DMS79 treated with DMSO at 0.1 percent for 48 hours (cell line): ENCODE results near the gene CUEDC2.

Experiments
- DNase-seq: peaks from one replicate; lab custom pipeline; 2025; lab: John Stamatoyannopoulos, UW

Gene CUEDC2

DNA sequence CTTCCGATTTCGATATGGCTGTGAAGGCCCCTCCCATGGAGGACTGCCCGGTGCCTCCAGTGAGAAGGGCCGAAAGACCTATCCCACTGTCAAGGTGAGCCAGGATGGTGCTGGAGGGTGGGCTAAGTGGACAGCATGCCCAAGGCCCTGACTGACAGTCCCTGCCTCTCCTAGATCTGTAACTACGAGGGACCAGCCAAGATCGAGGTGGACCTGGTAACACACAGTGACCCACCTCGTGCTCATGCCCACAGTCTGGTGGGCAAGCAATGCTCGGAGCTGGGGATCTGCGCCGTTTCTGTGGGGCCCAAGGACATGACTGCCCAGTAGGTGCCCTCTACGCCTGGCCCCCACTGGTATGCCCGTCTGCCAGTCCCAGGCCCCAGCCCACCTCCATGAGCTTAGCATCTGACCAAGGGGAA is 35.6 kb downstream of the CUEDC2 start:
- DNase-seq, result no peak

DNA sequence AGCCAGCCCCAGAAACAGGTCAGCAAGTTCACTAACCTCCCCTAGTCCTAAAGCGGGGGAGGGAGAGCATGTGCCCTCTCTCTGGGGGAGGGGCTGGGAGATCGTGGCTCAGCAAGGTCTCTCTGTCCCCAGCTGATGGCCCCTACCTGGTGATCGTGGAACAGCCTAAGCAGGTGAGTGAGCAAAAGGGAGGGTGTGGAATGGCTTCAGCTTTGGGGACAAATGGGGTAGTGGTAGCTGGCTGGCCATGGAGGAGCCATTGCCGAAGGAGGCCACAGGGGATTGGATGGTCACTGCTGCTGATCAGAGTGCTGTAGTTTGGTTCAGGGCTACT is 36.1 kb downstream of the CUEDC2 start:
- DNase-seq, result no peak

- DNase-seq, result peak; percentile 14
Measured at GRCh38 chr10:102395400-102396316, 36.7 kb downstream of the CUEDC2 start, which contains the start of gene NFKB2. Gene NFKB2 (plus strand): TSS chr10:102395705. CDS start chr10:102395960, 255 bp downstream.

DNA sequence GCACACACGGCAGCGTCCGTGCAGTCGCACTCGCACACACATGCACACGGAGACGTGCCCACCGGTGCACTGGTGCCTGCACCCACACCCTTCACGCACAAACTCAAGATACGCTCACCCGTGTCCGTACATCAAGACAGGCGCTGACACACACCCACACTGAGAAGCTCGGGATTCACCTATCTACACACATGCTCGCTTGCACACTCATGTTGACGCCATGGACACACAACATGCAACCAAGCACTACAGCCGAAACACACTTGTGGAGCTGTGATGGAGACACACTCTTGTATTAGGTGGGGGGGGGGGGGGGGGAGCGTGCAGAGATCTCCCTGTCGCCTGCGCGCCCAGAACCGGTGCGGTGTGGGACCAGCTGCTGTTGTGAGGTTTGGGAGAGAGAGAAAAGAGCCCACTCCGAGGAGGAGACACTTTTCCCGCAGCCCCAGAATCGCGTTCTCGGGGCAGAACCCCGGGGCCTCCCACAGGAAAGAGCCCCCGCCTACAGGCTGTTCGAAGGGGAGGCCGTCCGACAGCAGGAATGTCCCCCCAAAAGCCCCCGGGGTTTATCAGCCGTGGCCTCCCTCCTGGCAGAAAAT is 37.5 kb downstream of the CUEDC2 start:
- no peak for DNase-seq

GRCh38 chr10:102394079-102394800 is 38.1 kb downstream of the CUEDC2 start:
- peak; percentile 21 for DNase-seq

DNA sequence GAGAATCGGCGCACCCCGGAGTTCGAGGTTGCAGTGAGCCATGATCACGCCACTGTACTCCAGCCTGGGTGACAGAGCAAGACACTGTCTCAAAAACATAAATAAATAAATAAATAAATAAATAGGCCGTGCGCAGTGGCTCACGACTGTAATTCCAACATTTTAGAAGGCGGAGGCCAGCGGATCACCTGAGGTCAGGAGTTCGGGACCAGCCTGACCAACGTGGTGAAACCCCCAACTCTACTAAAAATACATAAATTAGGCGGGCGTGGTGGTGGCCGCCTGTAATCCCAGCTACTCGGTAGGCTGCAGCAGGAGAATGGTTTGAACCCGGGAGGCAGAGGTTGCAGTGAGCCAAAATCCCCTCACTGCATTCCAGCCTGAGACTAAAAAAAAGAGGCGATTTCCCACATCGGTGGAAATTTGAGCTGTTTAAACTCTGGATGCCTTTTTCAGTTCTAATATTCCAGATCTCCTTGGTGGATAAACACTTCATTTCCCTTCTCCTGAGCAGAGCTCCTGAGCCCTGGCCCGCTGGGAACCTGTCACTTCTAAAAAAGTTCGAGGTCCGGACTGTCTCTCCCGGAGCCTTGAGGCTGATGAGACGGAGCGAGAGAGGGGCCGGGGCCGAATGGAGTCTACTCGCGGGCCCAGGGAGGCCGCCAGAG is 38.8 kb downstream of the CUEDC2 start:
- DNase-seq, result peak; percentile 12

- DNase-seq, result no peak
Measured at GRCh38 chr10:102392306-102392705, 40.1 kb downstream of the CUEDC2 start.

GRCh38 chr10:102389894-102390293 is 42.5 kb downstream of the CUEDC2 start:
- no peak for DNase-seq

DNA sequence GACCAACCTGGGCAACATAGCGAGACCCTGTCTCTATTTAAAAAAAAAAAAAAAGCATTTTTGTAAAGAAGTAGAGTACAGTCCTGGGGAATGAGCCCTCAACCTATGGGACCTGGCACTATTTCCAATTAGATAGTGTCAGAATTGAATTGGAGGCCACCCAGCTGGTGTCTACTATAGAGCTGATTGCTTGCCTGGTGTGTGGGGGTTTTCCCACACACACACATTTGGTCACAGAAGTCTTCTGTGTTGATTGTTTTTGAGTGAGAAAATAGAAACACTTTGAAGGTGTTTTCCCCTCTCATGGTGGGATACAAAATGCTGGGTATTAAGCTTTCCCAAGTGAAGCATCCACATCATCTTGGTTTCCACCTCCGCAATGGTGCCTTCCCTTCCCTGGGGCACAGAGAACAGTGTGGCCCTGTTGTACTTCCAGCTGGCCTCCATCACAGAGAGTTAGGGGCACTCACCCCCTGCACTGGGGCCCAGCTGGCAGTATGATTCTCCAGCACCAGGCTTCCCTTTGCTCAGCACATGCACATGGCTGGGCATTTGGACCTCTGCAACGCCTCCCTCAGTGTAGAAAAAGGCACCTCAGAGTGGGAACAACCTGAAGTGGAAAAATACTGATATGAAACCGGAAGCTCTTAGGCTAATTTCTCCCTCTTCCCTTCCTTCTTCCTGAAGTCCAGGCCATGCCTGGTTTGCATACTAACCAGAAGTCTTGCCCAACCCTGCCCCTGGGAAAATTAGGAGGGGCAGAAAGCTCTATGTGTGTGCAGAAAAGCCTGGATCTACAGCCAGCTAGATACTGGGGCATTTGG is 47.6 kb downstream of the CUEDC2 start:
- no peak for DNase-seq

GRCh38 chr10:102384053-102384452 is 48.3 kb downstream of the CUEDC2 start:
- DNase-seq, result no peak

DNA sequence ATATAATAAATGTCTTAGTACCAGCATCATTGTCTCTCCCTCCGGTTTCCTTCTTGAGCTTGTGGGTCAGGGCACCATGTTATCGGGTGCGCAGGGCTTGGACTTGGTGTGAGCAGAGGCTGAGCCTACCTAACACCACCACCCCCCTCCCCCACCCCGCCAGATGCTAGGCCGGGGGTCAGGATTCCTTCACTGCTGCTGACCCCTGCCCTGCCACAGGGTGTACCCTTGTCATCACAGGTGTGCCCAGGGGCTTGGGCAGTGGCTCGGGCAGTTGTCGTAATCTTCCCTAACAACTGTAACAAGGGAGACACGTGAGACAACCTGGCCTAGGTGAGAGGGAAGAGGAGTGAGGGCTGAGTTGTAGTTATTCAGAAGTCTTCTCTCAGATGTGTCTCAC is 49.5 kb downstream of the CUEDC2 start:
- no peak for DNase-seq

GRCh38 chr10:102381983-102382382 is 50.4 kb downstream of the CUEDC2 start:
- DNase-seq, result no peak

DNA sequence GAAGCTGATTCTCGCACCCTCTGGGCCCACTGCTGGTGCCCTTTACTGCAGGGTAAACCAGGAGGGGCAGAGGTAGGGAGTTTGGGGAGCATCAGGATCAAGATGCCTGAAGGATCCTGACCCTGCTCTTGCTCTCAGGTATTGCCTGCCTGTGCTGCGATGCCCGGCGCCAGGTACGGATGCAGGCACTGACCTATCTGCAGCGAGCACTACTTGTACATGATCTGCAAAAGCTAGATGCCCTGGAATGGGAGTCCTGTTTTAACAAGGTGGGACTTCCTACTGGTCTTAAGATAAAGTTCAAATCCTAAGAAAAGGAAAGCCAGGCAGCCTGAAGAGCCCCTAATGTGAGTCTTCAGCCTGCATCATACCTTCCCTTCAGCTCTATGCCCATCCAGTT is 53.0 kb downstream of the CUEDC2 start:
- DNase-seq, result no peak

DNA sequence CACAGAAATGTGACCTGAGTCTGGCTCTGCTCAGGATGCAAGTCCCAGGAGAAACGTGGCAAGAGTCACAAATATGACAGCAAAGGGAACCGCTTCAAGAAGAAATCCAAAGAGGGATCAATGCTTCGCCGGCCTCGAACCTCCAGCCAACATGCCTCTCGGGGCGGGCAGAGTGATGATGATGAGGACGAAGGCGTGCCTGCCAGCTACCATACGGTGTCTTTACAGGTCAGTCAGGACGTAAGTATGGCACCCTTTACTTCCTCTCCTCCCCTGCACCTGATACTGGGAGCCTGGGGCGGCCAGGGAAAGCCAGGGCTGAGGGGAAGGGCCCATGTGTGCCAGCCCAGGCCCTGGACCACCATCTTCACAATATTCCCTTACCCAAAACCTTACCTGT is 55.5 kb downstream of the CUEDC2 start:
- no peak for DNase-seq

GRCh38 chr10:102375867-102376266 is 56.5 kb downstream of the CUEDC2 start:
- no peak for DNase-seq

- no peak for DNase-seq
Measured at GRCh38 chr10:102375250-102375649, 57.1 kb downstream of the CUEDC2 start.
